DMS 273 treated with DMSO at 0.1 percent for 48 hours (cell line): ENCODE results near the gene KIF3C.
A peak's percentile ranks its signal among the peaks of the same experiment; 100 is the strongest.

Source experiments
- DNase-seq: peaks from one replicate; lab custom pipeline; 2025; lab: John Stamatoyannopoulos, UW

The KIF3C gene

DNA sequence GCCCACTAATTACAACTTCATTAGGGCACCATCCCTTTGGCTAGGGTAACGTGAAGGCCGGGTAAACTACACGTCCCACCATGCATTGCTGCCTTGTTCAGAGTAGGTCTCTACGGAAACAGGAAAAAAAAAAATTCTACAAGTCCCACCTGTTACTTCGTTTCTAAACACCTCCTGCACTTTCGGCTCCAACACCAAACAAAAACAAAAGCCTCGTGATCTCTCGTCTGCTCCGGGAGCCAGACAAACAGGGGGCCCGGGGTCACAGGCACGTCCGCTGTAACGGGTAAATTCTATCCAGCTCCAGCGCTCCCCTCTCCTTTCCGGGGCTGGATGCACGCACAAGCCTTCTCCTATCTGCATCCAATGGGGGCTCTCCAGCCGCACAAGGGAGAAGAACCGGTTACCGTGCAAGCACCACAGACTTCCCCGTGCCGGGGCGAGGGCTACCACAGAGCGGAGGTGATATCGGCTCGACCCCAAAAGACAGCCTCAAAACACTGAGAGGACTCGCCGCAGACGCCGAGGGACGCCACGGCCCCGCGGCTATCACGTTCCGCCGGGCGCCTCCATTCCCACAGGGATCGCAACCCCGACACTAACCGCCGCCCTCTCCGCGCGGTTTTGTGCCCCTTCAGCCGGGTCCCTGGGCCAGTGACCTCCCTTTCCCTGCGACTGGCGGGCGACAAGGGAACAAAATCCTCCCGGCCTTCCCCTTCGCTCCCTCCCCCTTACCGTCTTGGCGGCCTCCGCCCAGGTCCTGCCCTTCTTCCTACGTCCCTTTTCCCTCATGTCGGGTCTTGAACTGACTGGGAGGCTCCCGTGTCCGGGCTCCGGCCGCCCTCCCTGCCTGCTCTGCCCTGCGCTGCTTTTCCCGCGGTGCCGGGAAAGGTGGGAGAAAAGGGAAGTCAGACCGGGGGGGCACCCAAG is 104.6 kb downstream of the KIF3C start:
- DNase-seq = peak; percentile 60
